Vagina (tissue), 2 donors: Measurements from ENCODE around the gene LEMD2. TPM values are rescaled to one million over a fixed set of nuclear protein-coding genes. Genes with fewer than 3 reads are reported as not detected.

Experiments used
- DNase-seq, 2 donors: peaks; one replicate each; pipeline ENCODE4 v3.0.0-alpha.2; 2017; ENCODE audit errors: extremely low spot score in 2 of 2
- H3K27ac ChIP-seq: fragments of 200-600 bp; sonication (generic); one replicate; pipeline ENCODE4 v1.5.1; 2019
- H3K27me3 ChIP-seq: fragments of 200-600 bp; sonication (generic); one replicate; pipeline ENCODE4 v1.5.1; 2019
- H3K36me3 ChIP-seq, 2 donors: fragments of 200-600 bp; sonication (generic); one replicate each; pipeline ENCODE4 v1.5.1; 2017 to 2019
- H3K4me1 ChIP-seq: fragments of 200-600 bp; sonication (generic); one replicate; pipeline ENCODE4 v1.5.1; 2019
- H3K4me3 ChIP-seq, 2 donors: fragments of 200-600 bp; sonication (generic); 1 replicate in 1 of 2; 2 replicates in 1 of 2; pipeline ENCODE4 v1.5.1; 2016 to 2019
- H3K9me3 ChIP-seq: fragments of 200-600 bp; sonication (generic); one replicate; pipeline ENCODE4 v1.5.1; 2019
- CTCF ChIP-seq, 3 experiments: fragments of 450-650 bp in 2 of 3; fragments of 200-600 bp in 1 of 3; sonication (generic) in 1 of 3; IDR thresholded peaks; one replicate each; pipeline ENCODE4 v1.5.1; 2017 to 2019; ENCODE audit warnings: antibody characterized with exemption in 3 of 3, mild to moderate bottlenecking in 2 of 3, moderate library complexity in 2 of 3
- POLR2A ChIP-seq, 2 donors: fragments of 450-650 bp; IDR thresholded peaks; one replicate each; pipeline ENCODE4 v1.6.1; 2017; ENCODE audit warnings: antibody characterized with exemption in 2 of 2, mild to moderate bottlenecking in 2 of 2, moderate library complexity in 2 of 2
- POLR2AphosphoS5 ChIP-seq, 2 donors: sonication (generic); formaldehyde crosslinking; IDR thresholded peaks; one replicate each; pipeline ENCODE4 v1.9.0; 2017; ENCODE audit warnings: antibody characterized with exemption in 2 of 2, mild to moderate bottlenecking in 2 of 2, low read depth in 1 of 2; ENCODE audit not compliant: insufficient read depth in 1 of 2
- intact Hi-C: fragments of 100-400 bp; cut with DNase I; formaldehyde crosslinking; loops from one replicate; pipeline ENCODE4 v1.15.1; 2023
- total RNA-seq: library from RNA; depleted of rRNA; stranded (reverse); fragments of >200 nt; gene quantifications from one replicate; pipeline ENCODE4 v1.2.3, GENCODE V29; 2016

LEMD2 gene
- total RNA-seq, 1 donor from 2014 or later, result 55.5 TPM

- H3K4me3 ChIP-seq, result no peak overlapping the region
- no peak for TF ChIP-seq POLR2A (IDR thresholded peaks at IDR 0.05)
- no peak for TF ChIP-seq POLR2AphosphoS5 (IDR thresholded peaks at IDR 0.05; ENCODE audit: insufficient read depth in 1 of 2, low read depth in 1 of 2)
- no peak for TF ChIP-seq CTCF (IDR thresholded peaks at IDR 0.05)
- peaks cover 53% of the 10 kb centered on the region for H3K4me1 ChIP-seq
- no peaks in the 10 kb centered on the region for H3K27me3 ChIP-seq
- no peaks in the 10 kb centered on the region for H3K9me3 ChIP-seq
- intact Hi-C loops, result no loop called here
- DNase-seq, result no peak
- no peak overlapping the region for H3K27ac ChIP-seq
- peaks cover 0 to 66% of the 10 kb centered on the region in 2 donors for H3K36me3 ChIP-seq
Observed at GRCh38 chr6:33782561-33782960, 6.4 kb downstream of the LEMD2 start.

DNA sequence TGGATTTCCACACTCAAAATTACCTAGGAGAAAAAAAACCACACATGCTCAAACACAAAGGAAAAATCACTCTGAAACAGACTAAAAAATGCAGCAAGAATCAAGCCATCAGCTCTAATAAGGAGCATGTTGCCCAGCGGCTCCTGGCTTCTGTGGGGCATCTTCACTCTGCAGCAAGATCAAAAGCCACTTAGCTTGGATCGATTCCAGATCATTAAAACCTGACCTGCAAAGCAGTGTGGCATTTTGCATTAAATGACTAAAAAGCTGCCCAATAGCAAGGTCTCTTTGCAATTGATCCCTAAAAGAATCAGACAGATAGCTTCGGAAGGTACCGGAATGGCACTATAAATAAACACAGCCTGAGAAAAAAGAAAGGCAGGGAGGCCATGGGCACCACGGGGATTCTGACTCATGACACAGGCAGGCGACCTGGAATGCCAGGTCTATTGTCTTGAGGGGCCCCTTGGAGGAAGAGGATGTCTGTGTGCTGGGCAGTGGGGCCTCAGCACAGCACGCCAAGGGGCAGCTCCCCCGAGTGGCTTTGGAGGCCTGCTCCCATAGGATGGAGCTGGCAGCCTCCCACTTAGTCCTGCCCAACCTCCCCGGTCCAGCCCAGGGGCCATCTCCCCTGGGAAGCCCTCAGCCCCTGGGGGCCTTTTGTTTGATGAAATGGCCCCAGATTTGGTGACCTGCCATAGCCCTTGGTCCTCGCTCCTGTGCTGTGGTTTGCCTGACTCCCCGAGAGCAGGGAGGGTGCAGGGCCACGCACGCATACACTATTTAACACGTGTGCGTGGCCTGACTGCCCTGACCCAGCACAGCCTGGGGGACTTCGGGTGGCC is 7.6 kb downstream of the LEMD2 start:
- Histone ChIP-seq H3K4me3 (no peak overlapping the region), H3K9me3 (no peaks in the 10 kb centered on the region), H3K4me1 (peaks cover 41% of the 10 kb centered on the region), H3K27me3 (no peaks in the 10 kb centered on the region), H3K36me3 (peaks cover 4 to 78% of the 10 kb centered on the region in 2 donors), H3K27ac (no peak overlapping the region)
- intact Hi-C loops, result no loop called here
- DNase-seq, result no peak
- TF ChIP-seq POLR2AphosphoS5 (IDR thresholded peaks at IDR 0.05; ENCODE audit: insufficient read depth in 1 of 2, low read depth in 1 of 2) (peak in 1 of 2 donors; percentile 36), POLR2A (IDR thresholded peaks at IDR 0.05) (no peak), CTCF (IDR thresholded peaks at IDR 0.05) (no peak)

DNA sequence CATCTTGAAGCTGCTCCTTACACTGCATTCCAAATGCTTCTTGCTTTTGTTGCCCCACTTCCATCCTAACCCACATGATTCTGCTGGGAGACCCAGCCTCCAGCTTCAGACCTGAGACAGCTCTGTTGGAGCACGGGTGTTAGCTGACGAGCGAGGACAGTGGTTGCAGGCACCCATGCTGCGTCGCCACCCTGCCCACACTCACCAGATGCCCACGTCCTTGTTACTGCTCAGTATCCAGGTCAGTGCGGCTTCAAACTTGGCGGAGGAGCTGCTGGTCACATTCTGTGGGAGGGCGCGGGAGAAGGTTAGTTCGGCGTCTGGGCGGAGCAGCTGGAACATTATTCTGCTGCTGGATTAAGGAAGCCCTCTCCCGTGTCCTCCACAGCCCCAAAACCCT is 9.0 kb downstream of the LEMD2 start:
- H3K27ac ChIP-seq, result no peak overlapping the region
- no peaks in the 10 kb centered on the region for H3K27me3 ChIP-seq
- H3K4me3 ChIP-seq, result no peak overlapping the region
- H3K36me3 ChIP-seq, result peaks cover 4 to 92% of the 10 kb centered on the region in 2 donors
- intact Hi-C loops, result loop anchor here (10.0 kb wide), 1 partner anchor 375 kb away; no protein-coding TSS in a partner anchor
- no peak for DNase-seq
- H3K4me1 ChIP-seq, result peaks cover 26% of the 10 kb centered on the region
- TF ChIP-seq CTCF (IDR thresholded peaks at IDR 0.05) (no peak), POLR2A (IDR thresholded peaks at IDR 0.05) (no peak), POLR2AphosphoS5 (IDR thresholded peaks at IDR 0.05; ENCODE audit: insufficient read depth in 1 of 2, low read depth in 1 of 2) (no peak)
- H3K9me3 ChIP-seq, result no peaks in the 10 kb centered on the region

- TF ChIP-seq POLR2A (IDR thresholded peaks at IDR 0.05) (no peak), CTCF (IDR thresholded peaks at IDR 0.05) (no peak), POLR2AphosphoS5 (IDR thresholded peaks at IDR 0.05; ENCODE audit: insufficient read depth in 1 of 2, low read depth in 1 of 2) (no peak)
- H3K9me3 ChIP-seq, result no peaks in the 10 kb centered on the region
- no peak overlapping the region for H3K27ac ChIP-seq
- intact Hi-C loops, result loop anchor here (10.0 kb wide), 1 partner anchor 376 kb away; no protein-coding TSS in a partner anchor
- H3K36me3 ChIP-seq, result peaks cover 4 to 92% of the 10 kb centered on the region in 2 donors
- no peak overlapping the region for H3K4me3 ChIP-seq
- no peak for DNase-seq
- peaks cover 20% of the 10 kb centered on the region for H3K4me1 ChIP-seq
- H3K27me3 ChIP-seq, result no peaks in the 10 kb centered on the region
Observed at GRCh38 chr6:33779290-33779689, 9.6 kb downstream of the LEMD2 start.
